B cell (primary cell): ENCODE measurements around the gene INKA2. TPM values are rescaled to one million over a fixed set of nuclear protein-coding genes. Genes with fewer than 3 reads are reported as not detected.

ENCODE experiments used
- ATAC-seq: fragments of 200-7000 bp; cut with Tn5 transposase; one replicate; pipeline ENCODE4 v1.10.0; 2021; ENCODE audit warnings: low read depth, mild to moderate bottlenecking, moderate number of reproducible peaks, moderate library complexity
- CTCF ChIA-PET: fragments of 350-600 bp; sonication (Branson Sonifier 250); formaldehyde crosslinking; loops from one replicate; lab custom pipeline; 2021; ENCODE audit warnings: antibody characterized with exemption, inconsistent platforms; lab: Charles Lee
- POLR2A ChIA-PET: fragments of 350-600 bp; sonication (Branson Sonifier 250); formaldehyde crosslinking; loops from one replicate; lab custom pipeline; 2021; ENCODE audit warnings: antibody characterized with exemption; lab: Charles Lee
- DNase-seq: peaks from one replicate; pipeline ENCODE4 v3.0.0; 2013
- H2AFZ ChIP-seq: 2 replicates; pipeline ENCODE4 v1.6.1; 2012; ENCODE audit warnings: mild to moderate bottlenecking, low read depth, low read length; ENCODE audit not compliant: insufficient read depth, poor library complexity, severe bottlenecking
- H3K27ac ChIP-seq, 2 donors: 1 replicate in 1 of 2; 2 replicates in 1 of 2; pipeline ENCODE4 v1.5.1; 2012 to 2013; ENCODE audit warnings: low read length in 2 of 2, mild to moderate bottlenecking in 2 of 2, moderate library complexity in 1 of 2
- H3K27me3 ChIP-seq, 4 experiments: fragments of 200-600 bp in 1 of 4; sonication (generic) in 1 of 4; replicated peaks in 1 of 4; 1 replicate in 2 of 4; 2 replicates in 2 of 4; pipeline versions ENCODE4 v1.6.1 to v1.7.0; 2013 to 2016; ENCODE audit warnings: low read length in 3 of 4, mild to moderate bottlenecking in 2 of 4, mixed read lengths in 1 of 4, moderate library complexity in 1 of 4; ENCODE audit not compliant: insufficient read depth in 4 of 4, control insufficient read depth in 3 of 4; ENCODE audit errors: control extremely low read depth in 1 of 4
- H3K36me3 ChIP-seq, 2 experiments: replicated peaks in 1 of 2; 1 replicate in 1 of 2; 2 replicates in 1 of 2; pipeline versions ENCODE4 v1.6.1 to v1.7.1; 2013; ENCODE audit warnings: low read length in 1 of 2; ENCODE audit not compliant: insufficient read depth in 2 of 2, control insufficient read depth in 1 of 2; ENCODE audit errors: control extremely low read depth in 1 of 2, extremely low read depth in 1 of 2
- H3K4me1 ChIP-seq, 2 donors: fragments of 200-600 bp in 1 of 2; sonication (generic) in 1 of 2; 1 replicate in 1 of 2; 2 replicates in 1 of 2; pipeline versions ENCODE4 v1.5.1 to v1.6.1; 2013 to 2017; ENCODE audit warnings: low read length in 2 of 2; ENCODE audit not compliant: control insufficient read depth in 2 of 2, insufficient read depth in 2 of 2
- H3K4me2 ChIP-seq: replicated peaks from 2 replicates; pipeline ENCODE3; 2012; ENCODE audit warnings: mild to moderate bottlenecking, low read depth, low read length; ENCODE audit not compliant: poor library complexity, severe bottlenecking
- H3K4me3 ChIP-seq, 5 experiments: fragments of 200-600 bp in 1 of 5; sonication (generic) in 1 of 5; 1 replicate in 3 of 5; 2 replicates in 2 of 5; pipeline versions ENCODE4 v1.5.1 to v1.7.0; 2011 to 2016; ENCODE audit warnings: low read length in 4 of 5, mild to moderate bottlenecking in 4 of 5, low read depth in 2 of 5, control low read depth in 1 of 5, moderate library complexity in 1 of 5; ENCODE audit not compliant: insufficient read depth in 1 of 5; ENCODE audit errors: control extremely low read depth in 1 of 5, extremely low read depth in 1 of 5
- H3K79me2 ChIP-seq: fragments of 200-600 bp; sonication (generic); one replicate; pipeline ENCODE4 v1.6.0; 2016; ENCODE audit warnings: low read length; ENCODE audit not compliant: control insufficient read depth, insufficient read depth
- H3K9ac ChIP-seq: fragments of 200-600 bp; sonication (generic); 2 replicates; pipeline ENCODE4 v1.6.1; 2017; ENCODE audit warnings: mild to moderate bottlenecking, low read length, moderate library complexity
- H3K9me3 ChIP-seq, 3 donors: one replicate each; pipeline versions ENCODE4 v1.6.1 to v1.7.1; 2013; ENCODE audit warnings: low read length in 2 of 3; ENCODE audit not compliant: control insufficient read depth in 2 of 3, insufficient read depth in 1 of 3; ENCODE audit errors: control extremely low read depth in 1 of 3
- H4K20me1 ChIP-seq: 2 replicates; pipeline ENCODE4 v1.6.0; 2012; ENCODE audit warnings: mild to moderate bottlenecking, low read length; ENCODE audit not compliant: insufficient read depth, control insufficient read depth, poor library complexity, severe bottlenecking
- H3K27ac Mint-ChIP-seq: one replicate; pipeline ENCODE4 v1.8.0; 2021; ENCODE audit warnings: mixed read lengths
- H3K27me3 Mint-ChIP-seq: one replicate; pipeline ENCODE4 v1.8.0; 2021; ENCODE audit warnings: mixed read lengths
- H3K4me1 Mint-ChIP-seq: one replicate; pipeline ENCODE4 v1.8.0; 2021; ENCODE audit warnings: mixed read lengths
- H3K4me3 Mint-ChIP-seq: one replicate; pipeline ENCODE4 v1.8.0; 2021; ENCODE audit warnings: mixed read lengths
- H3K9me3 Mint-ChIP-seq: one replicate; pipeline ENCODE4 v1.8.0; 2022; ENCODE audit warnings: mixed read lengths; ENCODE audit not compliant: insufficient read depth
- CTCF ChIP-seq: fragments of 200-600 bp; IDR thresholded peaks from one replicate; pipeline ENCODE4 v1.8.0; 2022; ENCODE audit warnings: antibody characterized with exemption, mild to moderate bottlenecking
- EZH2 ChIP-seq: IDR thresholded peaks from 2 replicates; pipeline ENCODE4 v1.6.1; 2012; ENCODE audit warnings: borderline replicate concordance, low read depth, mild to moderate bottlenecking, moderate library complexity, low read length; ENCODE audit not compliant: insufficient read depth, poor library complexity, severe bottlenecking
- WGBS: methylation state at CpG from one replicate; pipeline ENCODE4 v1.1.5; 2013; ENCODE audit warnings: missing lambda C conversion rate; ENCODE audit not compliant: insufficient coverage; 5-methylcytosine and 5-hydroxymethylcytosine counted together
- intact Hi-C: fragments of 100-400 bp; cut with micrococcal nuclease; formaldehyde crosslinking; loops from one replicate; pipeline ENCODE4 v1.10.0; 2022
- polyA plus RNA-seq: library from polyadenylated mRNA; depleted of rRNA; stranded (reverse); fragments of >200 nt; gene quantifications from 2 replicates; pipeline ENCODE4 v1.2.3, GENCODE V29; 2012
- total RNA-seq, 2 donors: library from RNA; stranded (reverse); fragments of 120-200 nt in 1 of 2; gene quantifications; 1 replicate in 1 of 2; 2 replicates in 1 of 2; pipeline versions ENCODE4 v1.2.3 to v1.2.4, GENCODE V29; 2013 to 2022

INKA2 gene
- total and polyA plus RNA-seq, 2 donors (not counting 1 experiment from before 2014, with no cell fraction given): 0.67 to 6.4 TPM

GRCh38 chr1:111739925-111740765 is 950 bp upstream of the INKA2 start:
- Histone ChIP-seq H3K4me3 (peak overlapping the region; percentile 45 to 81 (median 72)), H4K20me1 (no peaks in the 10 kb centered on the region), H3K9me3 (no peaks in the 10 kb centered on the region), H3K36me3 (no peaks in the 10 kb centered on the region), H2AFZ (peak overlapping the region; percentile 89), H3K27ac (peak overlapping the region in 1 of 2 donors; percentile 73), H3K4me2 (peak overlapping the region; percentile 96), H3K79me2 (no peaks in the 10 kb centered on the region), H3K27me3 (peaks cover 0 to 39% (median 15%) of the 10 kb centered on the region in 4 experiments), H3K4me1 (peaks cover 15 to 25% of the 10 kb centered on the region in 2 donors), H3K9ac (peak overlapping the region; percentile 69)
- TF ChIP-seq EZH2: no peak
- TF ChIP-seq CTCF: no peak
- H3K4me1 Mint-ChIP-seq: peaks cover 23% of the 10 kb centered on the region
- no peaks in the 10 kb centered on the region for H3K9me3 Mint-ChIP-seq
- intact Hi-C loops: loop anchor here (1.0 to 2.0 kb wide), 5 partner anchors 15 to 231 kb away; partner anchors contain the start of genes DDX20 and RAP1A
- H3K27ac Mint-ChIP-seq: peak overlapping the region; percentile 59
- WGBS: 1% methylated on average over 56 of the region's 63 CpGs
- peak; percentile 65 for DNase-seq
- H3K27me3 Mint-ChIP-seq: peaks cover 6% of the 10 kb centered on the region
- CTCF ChIA-PET: interaction anchor here (0.6 to 5.0 kb wide), 10 partner anchors 9 to 258 kb away, joined by 3 to 66 read pairs (median 4); no protein-coding TSS in a partner anchor
- ATAC-seq: no peak
- peak overlapping the region; percentile 97 for H3K4me3 Mint-ChIP-seq
- POLR2A ChIA-PET: interaction anchor here (0.6 to 2.7 kb wide), 3 partner anchors 15 to 323 kb away, joined by 3 to 18 read pairs (median 7); partner anchors contain the start of gene DDX20
